ENCODE data around the gene SHISA7. TPM values are rescaled to one million over a fixed set of nuclear protein-coding genes. Genes with fewer than 3 reads are reported as not detected.

Gene SHISA7
- total RNA-seq, 1 donor = not detected

DNA sequence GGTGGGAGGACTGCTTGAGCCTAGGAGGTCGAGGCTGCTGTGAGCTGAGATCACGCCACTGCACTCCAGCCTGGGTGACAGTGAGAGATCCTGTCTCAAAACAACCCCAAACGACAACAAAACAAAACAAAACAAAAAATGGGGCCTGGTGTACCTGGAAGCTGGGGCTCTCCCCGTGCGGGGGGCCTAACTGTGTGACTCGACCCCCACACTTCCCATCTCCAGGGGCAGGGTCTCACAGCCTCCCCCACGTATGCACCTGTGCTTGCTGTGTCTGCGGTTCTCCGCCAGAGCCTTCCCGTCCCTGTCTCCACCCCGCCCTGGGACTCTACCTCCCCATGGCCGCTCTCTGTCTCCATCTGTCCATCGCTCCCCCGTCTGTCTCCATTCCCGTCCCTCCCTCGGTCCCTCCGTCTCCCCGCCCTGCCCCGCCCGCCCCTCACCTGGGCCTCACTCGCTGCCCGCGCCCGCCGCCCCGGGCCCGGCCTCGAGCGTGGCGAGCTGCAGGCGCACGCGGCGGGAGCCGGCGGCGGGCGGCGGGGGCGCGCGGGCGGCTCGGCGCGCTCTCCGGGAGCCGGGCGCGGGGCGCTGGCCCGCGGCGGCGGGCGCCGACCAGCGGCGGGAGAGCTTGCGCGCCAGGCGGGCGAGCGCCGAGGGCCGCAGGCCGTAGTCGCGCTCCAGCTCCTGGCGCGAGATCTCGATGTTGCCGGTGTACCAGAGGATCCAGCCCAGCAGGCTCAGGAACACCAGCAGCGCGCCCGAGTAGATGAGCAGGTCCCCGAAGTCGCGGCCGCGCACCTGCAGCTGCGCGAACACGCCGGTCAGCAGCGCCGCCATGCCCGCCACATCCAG, 59.6 kb downstream of the SHISA7 start:
- DNase-seq (ENCODE audit: low read depth) = peak; percentile 56
- H3K4me3 ChIP-seq (ENCODE audit: low read depth, low read length) = peak overlapping the region; percentile 58
- TF ChIP-seq, protein P1, sequence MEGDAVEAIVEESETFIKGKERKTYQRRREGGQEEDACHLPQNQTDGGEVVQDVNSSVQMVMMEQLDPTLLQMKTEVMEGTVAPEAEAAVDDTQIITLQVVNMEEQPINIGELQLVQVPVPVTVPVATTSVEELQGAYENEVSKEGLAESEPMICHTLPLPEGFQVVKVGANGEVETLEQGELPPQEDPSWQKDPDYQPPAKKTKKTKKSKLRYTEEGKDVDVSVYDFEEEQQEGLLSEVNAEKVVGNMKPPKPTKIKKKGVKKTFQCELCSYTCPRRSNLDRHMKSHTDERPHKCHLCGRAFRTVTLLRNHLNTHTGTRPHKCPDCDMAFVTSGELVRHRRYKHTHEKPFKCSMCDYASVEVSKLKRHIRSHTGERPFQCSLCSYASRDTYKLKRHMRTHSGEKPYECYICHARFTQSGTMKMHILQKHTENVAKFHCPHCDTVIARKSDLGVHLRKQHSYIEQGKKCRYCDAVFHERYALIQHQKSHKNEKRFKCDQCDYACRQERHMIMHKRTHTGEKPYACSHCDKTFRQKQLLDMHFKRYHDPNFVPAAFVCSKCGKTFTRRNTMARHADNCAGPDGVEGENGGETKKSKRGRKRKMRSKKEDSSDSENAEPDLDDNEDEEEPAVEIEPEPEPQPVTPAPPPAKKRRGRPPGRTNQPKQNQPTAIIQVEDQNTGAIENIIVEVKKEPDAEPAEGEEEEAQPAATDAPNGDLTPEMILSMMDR (IDR thresholded peaks at IDR 0.05; ENCODE audit: insufficient read depth, low read length) = peak; percentile 11

DNA sequence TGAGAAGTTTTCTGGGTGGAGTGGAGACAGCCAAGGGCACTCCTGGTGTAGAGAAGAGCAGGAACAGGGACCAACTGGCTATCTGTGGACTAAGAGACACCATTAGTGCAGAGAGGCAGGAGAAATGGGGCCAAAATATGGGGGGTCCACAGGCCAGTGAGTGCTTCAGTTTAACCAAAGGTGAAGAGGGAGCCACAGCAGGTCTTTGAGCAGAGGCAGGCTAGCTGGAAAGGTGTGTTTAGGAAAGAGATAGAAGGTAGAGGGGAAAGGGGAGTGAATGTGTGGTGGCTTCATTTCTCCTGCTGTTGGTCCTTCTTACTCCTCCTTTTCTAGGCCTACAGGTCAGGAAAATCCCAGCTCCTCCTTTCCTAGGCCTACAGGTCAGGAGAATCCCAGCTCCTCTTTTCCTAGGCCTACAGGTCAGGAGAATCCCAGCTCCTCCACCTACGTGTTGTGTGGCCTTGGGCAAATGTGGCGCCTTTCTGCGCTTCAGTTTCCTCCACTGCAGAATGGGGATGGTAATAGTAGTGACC, 60.5 kb downstream of the SHISA7 start:
- TF ChIP-seq, protein P1 (IDR thresholded peaks at IDR 0.05; ENCODE audit: insufficient read depth, low read length) = no peak
- no peak overlapping the region for H3K4me3 ChIP-seq (ENCODE audit: low read depth, low read length)
- no peak for DNase-seq (ENCODE audit: low read depth)

- TF ChIP-seq, protein P1 (IDR thresholded peaks at IDR 0.05; ENCODE audit: insufficient read depth, low read length) = no peak
- DNase-seq (ENCODE audit: low read depth) = no peak
- no peak overlapping the region for H3K4me3 ChIP-seq (ENCODE audit: low read depth, low read length)
These were observed 61.1 kb downstream of the SHISA7 start for GRCh38 chr19:55382013-55382412.

DNA sequence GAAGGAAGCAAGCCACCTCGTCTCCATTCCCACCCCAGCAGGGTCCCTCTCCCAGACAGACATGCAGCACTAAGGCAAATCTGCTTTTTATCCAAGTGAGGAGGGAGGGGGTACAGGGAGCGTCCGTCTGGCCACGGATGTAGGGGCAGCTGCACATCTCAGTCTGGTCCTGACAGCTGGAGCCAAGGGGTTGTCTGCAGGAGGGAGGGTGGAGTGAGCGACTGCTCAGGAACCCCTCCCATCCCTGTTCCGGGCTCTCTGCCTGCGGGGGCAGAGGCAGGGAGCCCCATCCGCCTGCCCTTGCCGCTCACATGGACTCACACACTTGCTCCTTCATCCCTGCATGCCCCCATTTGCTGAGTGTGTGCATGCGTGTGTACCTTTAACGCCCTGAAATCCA, 63.9 kb downstream of the SHISA7 start:
- no peak for DNase-seq (ENCODE audit: low read depth)
- TF ChIP-seq, protein P1 (IDR thresholded peaks at IDR 0.05; ENCODE audit: insufficient read depth, low read length) = no peak
- H3K4me3 ChIP-seq (ENCODE audit: low read depth, low read length) = no peak overlapping the region

Other genes starting within 250 kb of the SHISA7 start
- gene PTPRH, start 233.8 kb downstream of the SHISA7 start, total RNA-seq (ENCODE audit: low replicate concordance) = 6.5 and 7.8 TPM in 2 replicates
- gene TMEM86B, start 214.5 kb downstream of the SHISA7 start, total RNA-seq (ENCODE audit: low replicate concordance) = 1.7 and 1.8 TPM in 2 replicates
- 39.0 and 41.5 TPM in 2 replicates for gene PPP6R1, start 184.3 kb downstream of the SHISA7 start, total RNA-seq (ENCODE audit: low replicate concordance)
- 29.1 and 48.3 TPM in 2 replicates for gene HSPBP1, start 163.2 kb downstream of the SHISA7 start, total RNA-seq (ENCODE audit: low replicate concordance)
- 5.2 and 9.0 TPM in 2 replicates for gene BRSK1, start 159.3 kb downstream of the SHISA7 start, total RNA-seq (ENCODE audit: low replicate concordance)
- not detected in 2 replicates for gene TMEM150B, start 118.0 kb downstream of the SHISA7 start, total RNA-seq (ENCODE audit: low replicate concordance)
- gene KMT5C, start 103.4 kb downstream of the SHISA7 start, total RNA-seq (ENCODE audit: low replicate concordance) = 6.7 and 22.2 TPM in 2 replicates
- gene COX6B2, start 88.6 kb downstream of the SHISA7 start, total RNA-seq (ENCODE audit: low replicate concordance) = not detected in 2 replicates
- gene GARIN5B, start 80.0 kb downstream of the SHISA7 start, total RNA-seq (ENCODE audit: low replicate concordance) = not detected in 2 replicates
- 1.6 and 2.2 TPM in 2 replicates for gene IL11, start 72.8 kb downstream of the SHISA7 start, total RNA-seq (ENCODE audit: low replicate concordance)
- not detected in 2 replicates for gene TMEM190, start 66.5 kb downstream of the SHISA7 start, total RNA-seq (ENCODE audit: low replicate concordance)
- gene TMEM238, start 59.0 kb downstream of the SHISA7 start, total RNA-seq (ENCODE audit: low replicate concordance) = not detected in 2 replicates
- 88.6 and 829 TPM in 2 replicates for gene RPL28, start 57.4 kb downstream of the SHISA7 start, total RNA-seq (ENCODE audit: low replicate concordance)
- 22.6 and 65.4 TPM in 2 replicates for gene UBE2S, start 35.5 kb downstream of the SHISA7 start, total RNA-seq (ENCODE audit: low replicate concordance)
- 24.4 and 41.3 TPM in 2 replicates for gene ISOC2, start 18.3 kb upstream of the SHISA7 start, total RNA-seq (ENCODE audit: low replicate concordance)
- not detected in 2 replicates for gene C19orf85, start 21.5 kb upstream of the SHISA7 start, total RNA-seq (ENCODE audit: low replicate concordance)
- gene ZNF628, start 33.3 kb upstream of the SHISA7 start, total RNA-seq (ENCODE audit: low replicate concordance) = 0.33 and 3.8 TPM in 2 replicates
- gene NAT14, start 41.9 kb upstream of the SHISA7 start, total RNA-seq (ENCODE audit: low replicate concordance) = 8.3 and 17.5 TPM in 2 replicates
- gene SSC5D, start 45.1 kb upstream of the SHISA7 start, total RNA-seq (ENCODE audit: low replicate concordance) = 10.7 and 18.7 TPM in 2 replicates
- not detected in 2 replicates for gene SBK2, start 93.8 kb upstream of the SHISA7 start, total RNA-seq (ENCODE audit: low replicate concordance)
- 0.25 TPM in 1 of 2 replicates, not detected in the other for gene SBK3, start 102.2 kb upstream of the SHISA7 start, total RNA-seq (ENCODE audit: low replicate concordance)
- gene ZNF579, start 137.5 kb upstream of the SHISA7 start, total RNA-seq (ENCODE audit: low replicate concordance) = 4.4 and 7.9 TPM in 2 replicates
- 3.5 and 4.7 TPM in 2 replicates for gene FIZ1, start 156.2 kb upstream of the SHISA7 start, total RNA-seq (ENCODE audit: low replicate concordance)
- gene ZNF524, start 157.0 kb upstream of the SHISA7 start, total RNA-seq (ENCODE audit: low replicate concordance) = 1.7 and 10.8 TPM in 2 replicates
- 0.08 and 1.5 TPM in 2 replicates for gene ZNF865, start 162.3 kb upstream of the SHISA7 start, total RNA-seq (ENCODE audit: low replicate concordance)
- gene ZNF784, start 181.3 kb upstream of the SHISA7 start, total RNA-seq (ENCODE audit: low replicate concordance) = 2.8 and 4.8 TPM in 2 replicates
- gene ZNF580, start 197.7 kb upstream of the SHISA7 start, total RNA-seq (ENCODE audit: low replicate concordance) = 6.3 and 10.0 TPM in 2 replicates
- 13.9 and 41.5 TPM in 2 replicates for gene ZNF581, start 200.3 kb upstream of the SHISA7 start, total RNA-seq (ENCODE audit: low replicate concordance)
- 8.5 and 16.0 TPM in 2 replicates for gene CCDC106, start 204.9 kb upstream of the SHISA7 start, total RNA-seq (ENCODE audit: low replicate concordance)
- 69.5 and 71.4 TPM in 2 replicates for gene U2AF2, start 211.7 kb upstream of the SHISA7 start, total RNA-seq (ENCODE audit: low replicate concordance)
- 60.6 and 73.8 TPM in 2 replicates for gene EPN1, start 231.9 kb upstream of the SHISA7 start, total RNA-seq (ENCODE audit: low replicate concordance)